ENCODE data around the gene LGI4. TPM values are rescaled to one million over a fixed set of nuclear protein-coding genes. Genes with fewer than 3 reads are reported as not detected.

LGI4 gene
- total RNA-seq, 1 donor from 2014 or later: not detected

- Mint-ChIP-seq H3K4me3 (no peak overlapping the region), H3K27ac (peak overlapping the region; percentile 50), H3K36me3 (ENCODE audit: low read depth) (peaks cover 17% of the 10 kb centered on the region), H3K4me1 (peaks cover 32% of the 10 kb centered on the region), H3K27me3 (no peaks in the 10 kb centered on the region), H3K9me3 (no peaks in the 10 kb centered on the region)
- ChIA-PET POLR2A (interaction anchor here (0.8 to 1.2 kb wide), 2 partner anchors 10 to 62 kb away, joined by 6 read pairs; no protein-coding TSS in a partner anchor), CTCF (interaction anchor here (1.2 to 1.5 kb wide), 2 partner anchors 16 to 17 kb away, joined by 3 read pairs; no protein-coding TSS in a partner anchor)
- ATAC-seq (ENCODE audit: low read depth) (no peak), DNase-seq (no peak)
- no peak for TF ChIP-seq CTCF (IDR thresholded peaks at IDR 0.05)
- intact Hi-C loops (cut with micrococcal nuclease): no loop called here
Measured at GRCh38 chr19:35151273-35152065, 16.6 kb upstream of the LGI4 start.

- Mint-ChIP-seq H3K27ac (no peak overlapping the region), H3K9me3 (no peaks in the 10 kb centered on the region), H3K4me3 (peak overlapping the region; percentile 13), H3K27me3 (no peaks in the 10 kb centered on the region), H3K4me1 (peaks cover 22% of the 10 kb centered on the region), H3K36me3 (ENCODE audit: low read depth) (peaks cover 10% of the 10 kb centered on the region)
- ATAC-seq (ENCODE audit: low read depth) (no peak), DNase-seq (no peak)
- TF ChIP-seq CTCF (IDR thresholded peaks at IDR 0.05): no peak
- intact Hi-C loops (cut with micrococcal nuclease): no loop called here
- ChIA-PET CTCF (no interaction called here), POLR2A (no interaction called here)
Measured at GRCh38 chr19:35150445-35150844, 15.6 kb upstream of the LGI4 start.

- Mint-ChIP-seq H3K9me3 (no peaks in the 10 kb centered on the region), H3K27me3 (no peaks in the 10 kb centered on the region), H3K27ac (no peak overlapping the region), H3K4me1 (peaks cover 17% of the 10 kb centered on the region), H3K36me3 (ENCODE audit: low read depth) (peaks cover 2% of the 10 kb centered on the region), H3K4me3 (no peak overlapping the region)
- CTCF ChIA-PET: no interaction called here
- intact Hi-C loops (cut with micrococcal nuclease): no loop called here
- no peak for TF ChIP-seq CTCF (IDR thresholded peaks at IDR 0.05)
- ATAC-seq (ENCODE audit: low read depth) (no peak), DNase-seq (no peak)
- POLR2A ChIA-PET: no interaction called here
Measured at GRCh38 chr19:35149463-35149862, 14.6 kb upstream of the LGI4 start.

GRCh38 chr19:35146746-35147459 is 12.0 kb upstream of the LGI4 start:
- ChIA-PET POLR2A (interaction anchor here (0.7 kb wide), 1 partner anchor 239 kb away, joined by 3 read pairs; no protein-coding TSS in a partner anchor), CTCF (no interaction called here)
- no peak for DNase-seq
- H3K4me1 Mint-ChIP-seq: peaks cover 18% of the 10 kb centered on the region
- no peak for TF ChIP-seq CTCF (IDR thresholded peaks at IDR 0.05)
- H3K4me3 Mint-ChIP-seq: no peak overlapping the region
- no peak overlapping the region for H3K27ac Mint-ChIP-seq
- no peaks in the 10 kb centered on the region for H3K9me3 Mint-ChIP-seq
- H3K27me3 Mint-ChIP-seq: no peaks in the 10 kb centered on the region
- intact Hi-C loops (cut with micrococcal nuclease): no loop called here
- no peak for ATAC-seq (ENCODE audit: low read depth)
- H3K36me3 Mint-ChIP-seq (ENCODE audit: low read depth): no peaks in the 10 kb centered on the region

Measured in activated B cell treated with CpG ODN at 0.5 μM for 24 hours (primary cell).